A549 treated with Mapracorat at 1 μM for 4 hours (cell line): ENCODE measurements around the gene C16orf82. TPM values are rescaled to one million over a fixed set of nuclear protein-coding genes. Genes with fewer than 3 reads are reported as not detected.

Experiments used
- total RNA-seq: library from RNA; stranded (reverse); fragments of 200-300 nt; extraction: Qiagen RNA extraction; gene quantifications from 5 replicates; pipeline ENCODE4 v1.2.3, GENCODE V29; 2022

Gene C16orf82
- not detected in 5 replicates for total RNA-seq

DNA sequence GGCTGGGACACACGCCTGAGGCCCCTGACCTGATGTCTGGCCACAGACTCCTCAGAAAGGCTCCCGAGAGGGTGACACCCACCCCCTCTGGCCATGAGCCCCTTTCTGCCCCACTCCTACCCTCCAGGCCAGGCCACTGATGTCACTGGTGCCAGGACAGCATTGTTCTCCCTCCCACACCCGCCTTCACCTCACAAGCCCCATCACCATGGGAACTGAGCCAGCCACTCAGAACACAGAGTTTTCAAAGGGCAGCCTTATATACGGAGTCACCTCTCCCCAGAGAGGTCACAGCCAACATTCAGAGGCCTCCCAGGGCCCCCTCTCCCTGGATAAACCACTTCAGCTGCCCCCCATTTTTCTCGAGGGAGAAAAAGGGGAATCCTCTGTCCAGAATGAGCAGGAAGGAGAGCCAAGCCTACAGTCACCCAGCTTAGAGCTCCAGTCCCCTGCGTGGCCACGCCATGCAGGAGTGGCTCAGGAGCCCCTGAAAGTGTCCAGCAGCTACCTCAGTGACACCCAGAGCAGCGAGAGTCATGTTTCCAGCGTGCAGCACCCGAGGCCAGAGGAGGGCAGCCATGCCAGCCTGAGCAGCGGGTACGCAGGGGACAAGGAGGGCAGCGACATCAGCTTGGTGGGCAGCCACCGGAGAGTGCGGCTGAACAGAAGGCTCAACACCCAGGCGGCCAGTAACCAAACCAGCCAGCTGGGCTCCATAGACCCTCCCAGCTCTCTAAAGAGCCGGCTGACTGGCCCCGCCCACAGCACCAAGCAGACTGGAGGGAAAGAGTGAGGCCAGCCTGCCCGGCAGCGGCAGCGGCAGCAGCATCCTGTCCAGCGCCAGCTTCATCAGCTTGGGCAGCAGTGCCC is at the start of gene C16orf82:
Gene C16orf82 (plus strand): TSS at position 260 of the 870 bp plus-strand sequence.

Other genes starting within 250 kb of the C16orf82 start
- 1.8 to 2.9 TPM (median 2.5 TPM) in 5 replicates for gene KDM8, start 136.6 kb downstream of the C16orf82 start, total RNA-seq
- 52.4 to 61.5 TPM (median 58.2 TPM) in 5 replicates for gene NSMCE1, start 201.8 kb downstream of the C16orf82 start, total RNA-seq
- 29.7 to 38.8 TPM (median 34.1 TPM) in 5 replicates for gene IL4R, start 247.0 kb downstream of the C16orf82 start, total RNA-seq